SJSA1 (cell line): ENCODE measurements around the gene HAP1. TPM values are rescaled to one million over a fixed set of nuclear protein-coding genes. Genes with fewer than 3 reads are reported as not detected.
"Not testable (repeated sequence)": the region's sequence is repeated elsewhere in the genome, so short reads cannot be mapped to it uniquely, and the experiment has no call there.

Experiments used
- DNase-seq, 2 experiments: peaks; one replicate each; pipeline ENCODE4 v3.0.0-alpha.2; 2015 to 2020; ENCODE audit warnings: low spot score in 2 of 2, low read depth in 1 of 2
- H3K27ac ChIP-seq: fragments of 250-450 bp; sonication (Bioruptor Pico); 2 replicates; pipeline ENCODE4 v1.5.1; 2020; ENCODE audit warnings: mild to moderate bottlenecking, moderate library complexity
- H3K27me3 ChIP-seq: fragments of 250-450 bp; sonication (Bioruptor Pico); replicated peaks from 2 replicates; pipeline ENCODE4 v1.5.1; 2020; ENCODE audit warnings: mild to moderate bottlenecking, moderate library complexity
- H3K36me3 ChIP-seq: fragments of 250-450 bp; sonication (Bioruptor Pico); 2 replicates; pipeline ENCODE4 v1.5.1; 2020; ENCODE audit warnings: mild to moderate bottlenecking
- H3K4me1 ChIP-seq: fragments of 250-450 bp; sonication (Bioruptor Pico); replicated peaks from 2 replicates; pipeline ENCODE4 v1.6.1; 2021; ENCODE audit warnings: mild to moderate bottlenecking
- H3K4me3 ChIP-seq: fragments of 250-450 bp; sonication (Bioruptor Pico); 2 replicates; pipeline ENCODE4 v1.5.1; 2020; ENCODE audit warnings: mild to moderate bottlenecking
- H3K9me3 ChIP-seq: fragments of 250-450 bp; sonication (Bioruptor Pico); replicated peaks from 2 replicates; pipeline ENCODE4 v1.5.1; 2020; ENCODE audit warnings: mild to moderate bottlenecking
- total RNA-seq: library from RNA; depleted of rRNA; stranded (reverse); fragments of >200 nt; shearing (Covaris generic); gene quantifications from 2 replicates; pipeline ENCODE4 v1.2.3, GENCODE V29; 2014

HAP1 gene
- total RNA-seq, 1 experiment from 2014 or later = not detected

DNA sequence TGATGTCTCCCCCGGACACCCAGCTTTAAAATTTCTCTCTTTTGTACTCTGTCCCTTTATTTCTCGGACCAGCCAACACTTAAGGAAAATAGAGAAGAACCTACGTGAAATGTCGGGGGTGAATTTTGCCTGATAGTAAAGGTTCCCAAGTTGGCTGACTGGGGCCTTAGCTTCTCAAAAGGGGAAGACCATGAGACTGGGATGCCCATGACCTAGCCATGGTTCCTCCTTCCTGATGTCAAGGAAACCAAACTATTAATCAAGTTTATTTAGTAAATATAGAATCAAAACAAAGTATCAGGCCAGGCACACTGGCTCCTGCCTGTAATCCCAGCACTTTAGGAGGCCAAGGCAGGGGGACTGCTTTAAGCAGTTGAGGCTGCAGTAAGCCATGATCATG is 48.2 kb downstream of the HAP1 start:
- no peak for DNase-seq
- peaks cover 13% of the 10 kb centered on the region; the same call in 1 of the 2 replicates for H3K4me1 ChIP-seq

DNA sequence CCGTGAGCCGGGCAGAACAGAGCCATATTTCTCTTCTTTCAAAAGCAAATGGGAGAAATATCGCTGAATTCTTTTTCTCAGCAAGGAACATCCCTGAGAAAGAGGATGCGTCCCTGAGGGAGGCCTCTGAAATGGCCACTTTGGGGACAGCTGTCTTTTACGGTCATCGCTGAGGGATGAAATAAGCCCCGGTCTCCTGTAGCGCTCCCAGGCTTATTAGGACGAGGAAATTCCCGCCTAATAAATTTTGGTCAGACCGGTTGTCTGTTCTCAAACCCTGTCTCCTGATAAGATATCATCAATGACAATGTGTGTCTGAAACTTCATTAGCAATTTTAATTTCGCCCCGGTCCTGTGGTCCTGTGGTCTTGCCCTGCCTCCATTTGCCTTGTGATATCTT is 48.7 kb downstream of the HAP1 start:
- not testable (repeated sequence) for H3K4me3 ChIP-seq, DNase-seq, H3K27me3 ChIP-seq, H3K9me3 ChIP-seq, H3K27ac ChIP-seq
- Histone ChIP-seq H3K36me3 (peaks cover 21% of the 10 kb centered on the region), H3K4me1 (peaks cover 13% of the 10 kb centered on the region; the same call in 1 of the 2 replicates)

More for the DNA sequence above, 48.2 kb downstream of the HAP1 start:
- H3K27ac ChIP-seq = no peak overlapping the region
- no peaks in the 10 kb centered on the region for H3K27me3 ChIP-seq
- 0 out of 2 replicates have a peak, but pooled peaks cover 2% of the 10 kb centered on the region for H3K9me3 ChIP-seq
- H3K36me3 ChIP-seq = peaks cover 26% of the 10 kb centered on the region
- H3K4me3 ChIP-seq = no peak overlapping the region

DNA sequence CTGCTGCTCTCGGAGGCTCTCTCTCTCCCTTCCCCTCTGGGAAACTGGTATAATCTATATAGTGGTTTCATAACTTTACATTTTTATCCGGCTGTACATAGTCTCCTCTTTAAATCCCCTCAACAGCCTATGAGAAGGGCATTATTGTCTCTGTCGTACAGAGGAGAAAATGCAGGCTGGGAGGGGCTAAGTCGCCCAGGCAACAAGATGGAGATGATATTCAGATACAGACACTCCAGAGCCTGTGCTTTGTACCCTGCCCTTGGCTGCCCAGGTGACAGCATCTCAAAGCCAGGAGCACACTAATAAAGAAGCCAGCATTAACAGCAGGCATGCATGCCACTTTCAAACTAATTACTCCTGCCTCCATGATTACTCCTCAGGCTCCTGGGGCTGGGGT is 50.4 kb downstream of the HAP1 start:
- Histone ChIP-seq H3K27me3 (no peaks in the 10 kb centered on the region), H3K4me1 (peaks cover 9% of the 10 kb centered on the region), H3K27ac (no peak overlapping the region), H3K36me3 (peaks cover 4% of the 10 kb centered on the region), H3K4me3 (no peak overlapping the region), H3K9me3 (0 out of 2 replicates have a peak, but pooled peaks cover 2% of the 10 kb centered on the region)
- DNase-seq = no peak

DNA sequence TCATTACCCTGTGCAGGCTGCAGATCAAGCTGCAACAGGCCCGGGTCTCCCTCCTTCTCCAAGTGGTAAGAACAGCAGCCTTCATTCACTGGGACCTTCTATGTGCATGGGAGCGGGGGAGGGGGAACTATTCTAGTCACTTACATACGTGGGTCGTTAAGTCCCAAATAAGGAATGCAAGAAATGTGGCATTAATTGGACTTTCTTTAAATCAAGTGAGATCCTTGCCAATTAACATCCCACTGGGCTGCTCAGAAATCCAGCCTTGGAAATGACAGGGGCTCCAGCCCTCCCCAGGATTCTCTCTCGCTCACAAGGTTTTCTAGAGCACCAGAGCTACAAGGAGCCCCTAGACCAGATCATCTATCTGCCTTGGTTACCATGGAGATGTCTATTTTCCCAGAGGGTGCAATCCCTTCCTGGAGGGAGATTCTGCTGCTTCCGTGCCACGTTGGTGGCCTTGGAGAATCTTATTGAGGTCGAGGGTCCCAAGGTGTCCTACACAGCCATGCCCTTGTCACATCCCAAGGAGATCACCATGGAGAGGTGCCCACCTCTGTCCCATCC is 50.9 kb downstream of the HAP1 start:
- Histone ChIP-seq H3K27ac (no peak overlapping the region), H3K36me3 (no peaks in the 10 kb centered on the region), H3K4me1 (peaks cover 14% of the 10 kb centered on the region), H3K4me3 (no peak overlapping the region), H3K9me3 (no peaks in the 10 kb centered on the region), H3K27me3 (no peaks in the 10 kb centered on the region)
- DNase-seq = no peak

DNA sequence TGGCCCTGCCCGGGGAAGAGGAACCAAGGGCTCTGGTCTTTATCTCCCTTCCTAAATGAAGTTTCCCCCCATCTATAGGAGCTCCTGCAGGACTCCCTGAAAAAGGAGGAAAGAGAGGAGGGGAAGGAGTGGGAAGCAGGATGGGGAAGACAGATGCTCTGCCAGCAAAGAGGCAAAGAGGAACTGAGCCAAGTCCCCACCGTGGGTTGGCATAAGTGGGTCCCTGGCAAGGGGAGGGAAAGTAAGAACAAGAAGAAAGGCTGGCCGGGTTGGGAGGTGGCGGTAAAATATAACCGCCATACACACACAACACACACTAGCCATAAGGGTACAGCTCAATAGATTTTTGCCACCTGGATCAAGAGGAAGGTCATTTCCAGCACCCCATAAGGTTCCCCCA is 51.8 kb downstream of the HAP1 start:
- no peak for DNase-seq
- H3K4me1 ChIP-seq = peaks cover 15% of the 10 kb centered on the region
- H3K36me3 ChIP-seq = no peaks in the 10 kb centered on the region
- no peaks in the 10 kb centered on the region for H3K27me3 ChIP-seq
- H3K4me3 ChIP-seq = no peak overlapping the region
- no peak overlapping the region for H3K27ac ChIP-seq
- no peaks in the 10 kb centered on the region for H3K9me3 ChIP-seq

DNA sequence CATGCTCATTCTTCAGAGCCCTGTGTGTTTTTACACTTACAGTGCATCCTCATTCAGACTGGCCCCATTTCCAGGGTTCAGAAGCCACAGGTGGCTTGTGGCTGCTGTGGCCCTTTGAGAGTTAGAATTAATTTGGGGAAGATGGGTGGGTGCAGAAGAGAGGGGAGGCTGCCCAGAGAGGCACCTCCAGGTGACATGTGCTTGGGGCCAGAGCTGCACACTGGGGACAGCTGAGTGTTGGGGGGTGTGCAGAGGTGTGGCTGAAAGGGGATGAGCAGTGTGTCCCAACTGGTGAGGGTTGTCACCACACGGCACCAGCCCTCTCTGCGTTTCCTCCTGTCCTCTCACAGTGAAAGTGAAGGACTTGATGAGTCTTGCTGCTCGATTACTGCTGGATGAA is 52.7 kb downstream of the HAP1 start:
- no peaks in the 10 kb centered on the region for H3K9me3 ChIP-seq
- no peak overlapping the region for H3K27ac ChIP-seq
- no peaks in the 10 kb centered on the region for H3K36me3 ChIP-seq
- H3K27me3 ChIP-seq = no peaks in the 10 kb centered on the region
- peaks cover 15% of the 10 kb centered on the region for H3K4me1 ChIP-seq
- DNase-seq = no peak
- no peak overlapping the region for H3K4me3 ChIP-seq

DNA sequence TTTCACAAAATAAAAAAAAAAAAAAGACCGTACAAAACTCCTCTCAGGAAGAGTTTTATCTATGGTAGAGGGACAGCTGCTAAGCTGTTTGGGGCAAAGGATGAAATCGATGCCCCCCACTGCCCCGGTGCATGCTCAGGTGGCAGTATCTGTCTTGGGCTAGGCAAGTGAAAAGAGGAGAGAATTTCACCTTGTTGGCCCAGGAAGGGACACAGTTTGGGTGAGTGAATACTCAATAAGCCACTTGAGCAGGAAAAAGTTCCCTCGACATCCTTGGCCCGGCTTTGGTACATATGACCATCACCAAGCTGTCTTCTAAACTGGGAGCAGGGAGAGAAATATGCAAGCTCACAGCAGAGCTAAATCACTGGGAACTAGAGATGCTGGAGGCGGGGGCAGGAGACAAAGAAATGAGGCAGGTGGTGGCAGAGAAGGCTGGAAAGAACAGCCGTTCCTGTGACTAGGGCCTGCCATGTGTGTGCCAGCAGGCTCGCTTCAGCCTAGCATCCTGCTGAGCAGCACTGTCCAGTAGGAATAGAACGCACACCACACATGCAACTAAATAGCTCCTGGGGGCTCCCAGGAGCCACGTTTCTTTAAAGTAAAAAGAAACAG is 53.9 kb downstream of the HAP1 start:
- no peak overlapping the region for H3K4me3 ChIP-seq
- H3K27me3 ChIP-seq = no peaks in the 10 kb centered on the region
- no peaks in the 10 kb centered on the region for H3K36me3 ChIP-seq
- H3K27ac ChIP-seq = no peak overlapping the region
- no peaks in the 10 kb centered on the region for H3K9me3 ChIP-seq
- H3K4me1 ChIP-seq = peaks cover 15% of the 10 kb centered on the region
- no peak for DNase-seq

DNA sequence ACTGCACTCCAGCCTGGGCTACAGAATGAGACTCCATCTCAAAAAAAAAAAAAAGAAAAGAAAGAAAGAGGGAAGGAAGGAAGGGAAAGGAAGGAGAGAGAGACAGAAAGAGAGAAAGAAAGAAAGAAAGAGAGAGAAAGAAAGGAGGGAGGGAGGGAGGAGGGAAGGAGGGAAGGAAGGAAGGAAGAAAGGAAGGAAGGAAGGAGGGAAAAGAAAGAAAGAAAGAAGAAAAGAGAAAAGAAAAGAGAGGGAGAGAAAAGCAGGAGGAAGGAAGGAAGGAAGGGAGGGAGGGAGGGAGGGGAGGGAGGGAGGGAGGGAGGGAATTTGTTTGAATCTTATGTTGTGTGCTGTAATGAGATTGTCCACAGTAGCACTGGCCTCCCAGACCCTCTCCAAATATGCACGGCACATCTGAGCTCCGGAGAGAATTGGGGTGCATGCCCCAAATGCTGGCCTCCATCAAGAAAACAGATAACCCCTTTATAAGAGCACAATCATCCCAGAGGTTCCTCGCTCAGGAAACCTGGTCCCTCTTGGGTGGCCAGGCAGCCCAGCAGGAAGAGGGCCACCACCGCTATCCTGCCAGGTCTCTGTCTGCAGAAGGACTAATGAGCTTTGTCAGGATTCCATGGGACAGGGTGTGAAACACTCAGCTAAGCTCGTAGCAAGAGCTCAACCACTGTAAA is 54.6 kb downstream of the HAP1 start:
- Histone ChIP-seq H3K36me3 (no peaks in the 10 kb centered on the region), H3K27me3 (no peaks in the 10 kb centered on the region), H3K4me3 (no peak overlapping the region), H3K27ac (no peak overlapping the region; the same call in 1 of the 2 replicates), H3K9me3 (no peaks in the 10 kb centered on the region), H3K4me1 (peaks cover 15% of the 10 kb centered on the region)
- DNase-seq = no peak

DNA sequence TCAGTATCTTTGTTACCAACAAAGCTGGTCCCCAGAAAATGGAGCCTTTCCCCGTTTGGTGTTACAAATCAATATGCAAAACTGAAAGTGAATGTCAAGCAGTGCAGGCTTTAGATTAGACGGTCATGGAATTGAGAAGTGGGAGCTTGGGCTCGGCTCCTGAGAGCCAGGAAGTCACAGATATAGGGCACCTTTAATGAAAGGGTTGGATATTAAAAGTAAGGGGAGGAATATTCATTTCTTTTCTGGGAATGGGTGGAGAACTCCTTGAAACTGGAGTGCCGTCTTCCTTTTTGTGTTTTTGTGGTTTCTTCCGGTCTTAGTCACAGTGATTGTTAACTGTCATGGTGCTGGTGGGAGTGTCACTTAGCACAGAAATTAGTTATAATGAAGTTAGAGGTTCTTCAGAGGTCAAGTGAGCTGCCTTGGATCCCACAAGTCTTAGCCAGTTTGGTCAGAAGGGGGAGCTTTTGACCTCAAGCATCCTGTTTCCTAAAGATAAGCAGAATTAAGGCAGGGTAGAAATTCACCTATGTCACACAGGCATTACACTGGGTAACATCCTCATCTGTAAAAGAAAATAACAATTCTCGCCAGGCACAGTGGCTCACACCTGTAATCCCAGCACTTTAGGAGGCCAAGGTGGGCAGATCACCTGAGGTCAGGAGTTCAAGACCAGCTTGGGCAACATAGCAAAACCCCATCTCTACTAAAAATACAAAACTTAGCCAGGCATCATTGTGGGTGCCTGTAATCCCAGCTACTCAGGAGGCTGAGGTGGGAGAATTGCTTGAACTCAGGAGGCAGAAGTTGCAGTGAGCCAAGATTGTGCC is 55.3 kb downstream of the HAP1 start:
- peak in 1 of 2 experiments; percentile 71 for DNase-seq
- Histone ChIP-seq H3K27me3 (no peaks in the 10 kb centered on the region), H3K4me3 (peak overlapping the region; percentile 10), H3K36me3 (no peaks in the 10 kb centered on the region), H3K27ac (peak overlapping the region; percentile 73), H3K9me3 (no peaks in the 10 kb centered on the region), H3K4me1 (peaks cover 15% of the 10 kb centered on the region)

DNA sequence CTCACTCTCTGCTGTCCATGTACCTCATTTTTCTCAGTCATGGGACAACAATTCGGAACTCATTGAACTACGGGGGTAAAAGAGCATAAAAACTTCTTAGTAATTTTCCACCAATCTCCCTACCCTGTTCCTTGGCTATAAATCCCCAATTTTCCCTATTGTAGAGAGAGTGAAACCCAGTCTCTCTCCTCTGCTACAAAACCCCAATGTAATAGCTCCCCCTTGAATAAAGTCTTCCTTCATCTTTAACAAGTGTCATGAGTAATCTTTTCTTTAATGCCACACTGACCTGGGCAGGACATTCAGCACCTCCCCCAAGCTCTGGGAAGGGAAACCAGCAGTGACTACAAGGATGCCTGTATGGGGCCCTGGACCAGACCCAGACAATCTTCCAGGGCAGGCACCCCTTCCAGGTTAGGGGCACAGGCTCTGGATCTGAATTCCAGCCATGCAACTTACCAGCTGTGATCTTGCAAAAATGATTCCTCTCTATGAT is 56.0 kb downstream of the HAP1 start:
- H3K4me3 ChIP-seq = peak overlapping the region; percentile 10
- peaks cover 15% of the 10 kb centered on the region for H3K4me1 ChIP-seq
- peak overlapping the region; percentile 73 for H3K27ac ChIP-seq
- H3K9me3 ChIP-seq = no peaks in the 10 kb centered on the region
- H3K36me3 ChIP-seq = no peaks in the 10 kb centered on the region
- H3K27me3 ChIP-seq = no peaks in the 10 kb centered on the region
- no peak for DNase-seq

DNA sequence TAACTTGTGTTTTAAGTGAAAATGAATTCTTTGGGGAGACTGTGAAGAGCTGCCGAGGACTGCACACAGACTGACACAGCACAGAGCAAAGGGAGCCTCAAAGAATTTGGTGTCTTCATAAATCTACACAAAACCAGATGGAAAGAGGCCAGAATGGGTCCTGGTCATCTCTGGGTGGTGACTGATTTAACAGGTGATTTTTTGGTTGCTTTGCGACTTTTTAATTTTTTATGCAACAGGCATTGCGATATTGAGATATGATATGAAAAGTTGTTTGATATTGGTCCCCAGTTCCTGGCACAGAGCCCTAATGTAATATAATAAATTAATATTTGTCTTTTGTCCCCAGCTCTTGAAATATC is 58.4 kb downstream of the HAP1 start:
- no peak for DNase-seq
- Histone ChIP-seq H3K4me3 (no peak overlapping the region), H3K4me1 (peaks cover 15% of the 10 kb centered on the region), H3K9me3 (no peaks in the 10 kb centered on the region), H3K27me3 (no peaks in the 10 kb centered on the region), H3K36me3 (no peaks in the 10 kb centered on the region), H3K27ac (no peak overlapping the region)

DNA sequence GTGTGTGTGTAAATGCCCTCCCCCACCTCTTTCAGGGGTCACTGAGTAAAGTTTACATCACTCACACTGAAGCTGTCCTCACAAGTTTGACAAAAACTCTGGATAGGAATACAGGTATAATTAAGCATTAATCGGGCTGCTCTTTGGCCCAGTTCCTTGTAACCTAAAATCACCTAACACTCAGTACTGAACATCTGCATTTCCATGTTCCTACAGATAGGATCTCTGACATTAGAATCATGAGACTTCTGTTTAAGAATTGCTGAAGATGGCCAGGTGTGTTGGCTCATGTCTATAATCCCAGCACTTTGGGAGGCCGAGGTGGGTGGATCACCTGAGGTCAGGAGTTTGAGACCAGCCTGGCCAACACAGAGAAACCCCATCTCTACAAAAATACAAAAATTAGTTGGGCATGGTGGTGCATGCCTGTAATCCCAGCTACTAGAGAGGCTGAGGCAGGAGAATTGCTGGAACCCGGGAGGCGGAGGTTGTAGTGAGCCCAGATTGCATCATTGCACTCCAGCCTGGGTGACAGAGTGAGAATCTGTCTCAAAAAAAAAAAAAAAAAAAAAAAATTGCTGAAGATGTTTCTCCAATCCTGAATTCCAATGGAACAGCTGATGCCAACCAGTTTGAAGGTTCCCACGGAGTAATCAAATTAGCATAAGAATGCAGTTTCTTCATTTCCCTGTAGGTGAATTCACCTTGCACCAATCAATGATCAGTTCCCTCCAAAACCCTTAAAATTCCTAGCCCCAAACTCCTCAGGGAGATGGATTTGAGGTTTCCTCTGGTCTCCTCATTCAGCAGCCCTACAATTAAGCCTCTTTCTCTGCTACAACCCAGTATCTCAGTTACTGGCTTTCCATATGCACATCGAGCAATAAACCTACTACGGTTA is 59.0 kb downstream of the HAP1 start:
- not testable (repeated sequence) for DNase-seq

More for the DNA sequence above, 59.0 kb downstream of the HAP1 start:
- not testable (repeated sequence) for H3K9me3 ChIP-seq, H3K27ac ChIP-seq, H3K27me3 ChIP-seq, H3K36me3 ChIP-seq, H3K4me3 ChIP-seq
- peaks cover 15% of the 10 kb centered on the region for H3K4me1 ChIP-seq
